ENCODE measurements around the gene MAPKAPK3.
"Not testable (repeated sequence)": the region's sequence is repeated elsewhere in the genome, so short reads cannot be mapped to it uniquely, and the experiment has no call there.

GRCh38 chr3:50688602-50689001, 71.7 kb downstream of the MAPKAPK3 start:
- TF ChIP-seq, protein P1, sequence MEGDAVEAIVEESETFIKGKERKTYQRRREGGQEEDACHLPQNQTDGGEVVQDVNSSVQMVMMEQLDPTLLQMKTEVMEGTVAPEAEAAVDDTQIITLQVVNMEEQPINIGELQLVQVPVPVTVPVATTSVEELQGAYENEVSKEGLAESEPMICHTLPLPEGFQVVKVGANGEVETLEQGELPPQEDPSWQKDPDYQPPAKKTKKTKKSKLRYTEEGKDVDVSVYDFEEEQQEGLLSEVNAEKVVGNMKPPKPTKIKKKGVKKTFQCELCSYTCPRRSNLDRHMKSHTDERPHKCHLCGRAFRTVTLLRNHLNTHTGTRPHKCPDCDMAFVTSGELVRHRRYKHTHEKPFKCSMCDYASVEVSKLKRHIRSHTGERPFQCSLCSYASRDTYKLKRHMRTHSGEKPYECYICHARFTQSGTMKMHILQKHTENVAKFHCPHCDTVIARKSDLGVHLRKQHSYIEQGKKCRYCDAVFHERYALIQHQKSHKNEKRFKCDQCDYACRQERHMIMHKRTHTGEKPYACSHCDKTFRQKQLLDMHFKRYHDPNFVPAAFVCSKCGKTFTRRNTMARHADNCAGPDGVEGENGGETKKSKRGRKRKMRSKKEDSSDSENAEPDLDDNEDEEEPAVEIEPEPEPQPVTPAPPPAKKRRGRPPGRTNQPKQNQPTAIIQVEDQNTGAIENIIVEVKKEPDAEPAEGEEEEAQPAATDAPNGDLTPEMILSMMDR (IDR thresholded peaks at IDR 0.05): not testable (repeated sequence)
- TF ChIP-seq POLR2A (IDR thresholded peaks at IDR 0.05): not testable (repeated sequence)

Data from body of pancreas (tissue), 4 donors.